Measurements from ENCODE around the gene CD9.

- TF ChIP-seq, protein P1, sequence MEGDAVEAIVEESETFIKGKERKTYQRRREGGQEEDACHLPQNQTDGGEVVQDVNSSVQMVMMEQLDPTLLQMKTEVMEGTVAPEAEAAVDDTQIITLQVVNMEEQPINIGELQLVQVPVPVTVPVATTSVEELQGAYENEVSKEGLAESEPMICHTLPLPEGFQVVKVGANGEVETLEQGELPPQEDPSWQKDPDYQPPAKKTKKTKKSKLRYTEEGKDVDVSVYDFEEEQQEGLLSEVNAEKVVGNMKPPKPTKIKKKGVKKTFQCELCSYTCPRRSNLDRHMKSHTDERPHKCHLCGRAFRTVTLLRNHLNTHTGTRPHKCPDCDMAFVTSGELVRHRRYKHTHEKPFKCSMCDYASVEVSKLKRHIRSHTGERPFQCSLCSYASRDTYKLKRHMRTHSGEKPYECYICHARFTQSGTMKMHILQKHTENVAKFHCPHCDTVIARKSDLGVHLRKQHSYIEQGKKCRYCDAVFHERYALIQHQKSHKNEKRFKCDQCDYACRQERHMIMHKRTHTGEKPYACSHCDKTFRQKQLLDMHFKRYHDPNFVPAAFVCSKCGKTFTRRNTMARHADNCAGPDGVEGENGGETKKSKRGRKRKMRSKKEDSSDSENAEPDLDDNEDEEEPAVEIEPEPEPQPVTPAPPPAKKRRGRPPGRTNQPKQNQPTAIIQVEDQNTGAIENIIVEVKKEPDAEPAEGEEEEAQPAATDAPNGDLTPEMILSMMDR (IDR thresholded peaks at IDR 0.05): no peak
- TF ChIP-seq POLR2A (IDR thresholded peaks at IDR 0.05): no peak
These were observed 7.2 kb downstream of the CD9 start for GRCh38 chr12:6207259-6207925.

Data from esophagus squamous epithelium (tissue), 4 donors.